ENCODE measurements around the gene ST6GALNAC3.

Gene ST6GALNAC3

GRCh38 chr1:76109404-76109803 lies 34.9 kb downstream of the ST6GALNAC3 start:
- TF ChIP-seq GATA2 (IDR thresholded peaks at IDR 0.05; ENCODE audit: low read depth, low read length), result no peak
- TF ChIP-seq GATA3 (IDR thresholded peaks at IDR 0.05; ENCODE audit: low read depth, low read length), result no peak

- TF ChIP-seq GATA2 (IDR thresholded peaks at IDR 0.05; ENCODE audit: low read depth, low read length) (no peak), GATA3 (IDR thresholded peaks at IDR 0.05; ENCODE audit: low read depth, low read length) (no peak)
Measured at GRCh38 chr1:76109901-76110560, 35.5 kb downstream of the ST6GALNAC3 start.

DNA sequence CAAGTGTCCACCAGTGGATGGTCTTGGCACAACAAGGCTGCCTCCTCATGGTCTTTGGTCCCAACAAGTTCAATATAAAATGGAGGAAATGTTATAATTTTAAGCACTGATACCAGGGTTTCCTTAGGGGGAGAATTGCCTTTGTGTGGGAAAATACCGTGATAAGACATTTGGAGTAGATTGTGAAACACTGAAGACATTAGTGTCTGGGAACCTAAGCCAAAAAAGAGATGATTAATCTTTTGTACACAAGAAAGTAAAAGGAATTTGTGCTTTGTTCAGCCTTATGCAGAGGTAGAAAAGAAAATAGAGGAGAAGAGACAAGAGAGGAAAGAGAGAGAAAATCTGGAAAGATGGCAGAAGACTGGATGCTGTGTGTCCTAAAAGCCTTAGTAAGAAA lies 36.1 kb downstream of the ST6GALNAC3 start:
- TF ChIP-seq GATA2 (IDR thresholded peaks at IDR 0.05; ENCODE audit: low read depth, low read length) (no peak), GATA3 (IDR thresholded peaks at IDR 0.05; ENCODE audit: low read depth, low read length) (no peak)

DNA sequence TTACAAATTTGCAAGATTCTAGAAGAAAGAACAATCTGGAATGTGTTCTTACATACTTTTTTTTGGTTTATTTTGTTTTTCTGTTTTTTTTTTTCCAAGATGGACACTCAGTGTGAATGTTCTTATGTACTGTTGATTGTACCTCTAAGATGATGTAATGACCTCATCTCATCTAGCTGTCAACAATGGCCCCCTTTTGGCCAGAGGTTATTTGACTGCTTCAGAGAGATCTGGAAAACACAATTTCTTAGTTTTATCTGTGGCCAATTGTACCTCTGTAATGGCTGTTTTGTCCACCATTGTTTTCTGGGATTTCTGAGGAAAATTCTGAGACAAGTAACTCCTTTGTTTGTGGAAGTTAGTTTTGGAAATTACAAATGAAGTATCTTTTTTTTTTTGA lies 38.9 kb downstream of the ST6GALNAC3 start:
- TF ChIP-seq GATA3 (IDR thresholded peaks at IDR 0.05; ENCODE audit: low read depth, low read length), result no peak
- no peak for TF ChIP-seq GATA2 (IDR thresholded peaks at IDR 0.05; ENCODE audit: low read depth, low read length)

DNA sequence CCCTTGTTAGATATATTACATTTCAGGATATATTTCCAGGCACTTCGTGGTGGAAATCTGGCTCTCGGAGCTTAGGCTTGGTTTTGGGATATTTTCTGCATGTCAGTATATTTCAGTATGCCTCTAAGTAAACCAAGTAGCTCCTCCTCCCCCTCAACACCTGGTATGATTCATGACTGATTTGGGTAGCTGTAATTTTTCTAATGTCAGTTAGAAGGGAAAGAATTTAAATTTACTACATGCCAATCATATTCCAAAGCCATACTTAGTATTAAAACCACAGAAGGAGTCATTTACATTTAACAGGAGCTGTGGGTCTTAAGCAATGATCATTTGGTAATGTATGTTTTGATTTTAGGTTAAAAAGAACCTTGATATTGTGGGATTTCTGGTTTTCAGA lies 40.6 kb downstream of the ST6GALNAC3 start:
- TF ChIP-seq GATA2 (IDR thresholded peaks at IDR 0.05; ENCODE audit: low read depth, low read length) (no peak), GATA3 (IDR thresholded peaks at IDR 0.05; ENCODE audit: low read depth, low read length) (no peak)

DNA sequence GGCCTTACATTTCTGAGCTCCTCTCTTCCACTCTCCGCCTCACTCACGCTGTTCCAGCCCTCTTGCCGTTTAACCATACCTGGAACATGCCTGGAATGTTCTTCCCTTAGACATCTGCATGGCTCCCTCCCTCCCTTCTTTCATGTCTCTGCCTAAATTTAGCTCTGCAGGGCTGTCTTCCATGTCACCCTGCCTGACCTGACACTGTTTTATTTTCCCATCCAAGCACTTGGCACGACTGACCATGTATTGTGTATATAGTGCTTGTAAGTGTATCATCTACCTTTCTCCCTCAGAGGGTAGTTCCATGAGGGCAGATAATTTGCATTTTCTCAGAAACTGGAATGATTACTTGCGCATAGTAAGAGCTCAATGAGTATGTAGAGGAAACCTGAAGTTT lies 47.3 kb downstream of the ST6GALNAC3 start:
- TF ChIP-seq GATA2 (IDR thresholded peaks at IDR 0.05; ENCODE audit: low read depth, low read length), result no peak
- TF ChIP-seq GATA3 (IDR thresholded peaks at IDR 0.05; ENCODE audit: low read depth, low read length), result no peak

- no peak for TF ChIP-seq GATA2 (IDR thresholded peaks at IDR 0.05; ENCODE audit: low read depth, low read length)
- no peak for TF ChIP-seq GATA3 (IDR thresholded peaks at IDR 0.05; ENCODE audit: low read depth, low read length)
Measured at GRCh38 chr1:76122271-76122670, 47.7 kb downstream of the ST6GALNAC3 start.

GRCh38 chr1:76124196-76124595 lies 49.6 kb downstream of the ST6GALNAC3 start:
- TF ChIP-seq GATA3 (IDR thresholded peaks at IDR 0.05; ENCODE audit: low read depth, low read length) (no peak), GATA2 (IDR thresholded peaks at IDR 0.05; ENCODE audit: low read depth, low read length) (no peak)

DNA sequence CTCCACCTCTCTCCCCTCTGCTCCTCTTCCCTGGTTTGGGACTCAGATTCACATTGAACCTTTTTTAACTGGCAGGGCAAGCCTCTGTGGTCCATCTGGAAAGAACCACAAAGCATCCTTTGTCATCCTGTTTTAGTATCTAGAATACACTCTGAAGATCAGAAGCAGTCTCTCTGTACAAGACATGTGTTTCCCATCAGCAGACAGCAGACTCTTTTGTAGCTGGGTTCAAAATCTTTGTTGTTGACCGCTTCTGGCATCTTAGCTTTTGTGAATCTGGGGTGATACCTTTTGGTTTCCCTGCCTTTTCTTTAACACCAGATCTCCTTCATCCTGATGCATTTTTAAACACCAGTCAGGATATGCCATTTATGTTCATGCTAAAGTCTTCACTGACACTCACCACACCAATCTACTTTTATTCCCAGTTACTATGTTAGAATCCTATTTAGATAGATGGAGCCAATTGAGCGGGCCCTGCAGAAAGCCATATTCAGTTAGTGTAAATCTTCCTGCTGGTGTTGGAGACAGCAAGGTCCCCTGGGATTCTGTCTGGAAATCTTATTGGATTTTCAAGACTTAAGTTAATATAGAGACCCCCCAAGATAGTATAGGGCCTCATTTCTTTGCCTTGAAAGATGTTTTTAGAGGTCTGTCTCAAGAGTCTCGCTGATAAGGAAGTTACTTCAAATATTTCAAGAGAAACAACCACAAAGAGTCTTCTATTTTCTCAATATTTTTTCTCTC lies 51.1 kb downstream of the ST6GALNAC3 start:
- TF ChIP-seq GATA2 (IDR thresholded peaks at IDR 0.05; ENCODE audit: low read depth, low read length) (no peak), GATA3 (IDR thresholded peaks at IDR 0.05; ENCODE audit: low read depth, low read length) (no peak)

- TF ChIP-seq GATA3 (IDR thresholded peaks at IDR 0.05; ENCODE audit: low read depth, low read length) (no peak), GATA2 (IDR thresholded peaks at IDR 0.05; ENCODE audit: low read depth, low read length) (no peak)
Measured at GRCh38 chr1:76128096-76128495, 53.5 kb downstream of the ST6GALNAC3 start.

GRCh38 chr1:76129731-76130130 lies 55.2 kb downstream of the ST6GALNAC3 start:
- no peak for TF ChIP-seq GATA3 (IDR thresholded peaks at IDR 0.05; ENCODE audit: low read depth, low read length)
- no peak for TF ChIP-seq GATA2 (IDR thresholded peaks at IDR 0.05; ENCODE audit: low read depth, low read length)

GRCh38 chr1:76130992-76131391 lies 56.4 kb downstream of the ST6GALNAC3 start:
- TF ChIP-seq GATA3 (IDR thresholded peaks at IDR 0.05; ENCODE audit: low read depth, low read length), result no peak
- TF ChIP-seq GATA2 (IDR thresholded peaks at IDR 0.05; ENCODE audit: low read depth, low read length), result no peak

DNA sequence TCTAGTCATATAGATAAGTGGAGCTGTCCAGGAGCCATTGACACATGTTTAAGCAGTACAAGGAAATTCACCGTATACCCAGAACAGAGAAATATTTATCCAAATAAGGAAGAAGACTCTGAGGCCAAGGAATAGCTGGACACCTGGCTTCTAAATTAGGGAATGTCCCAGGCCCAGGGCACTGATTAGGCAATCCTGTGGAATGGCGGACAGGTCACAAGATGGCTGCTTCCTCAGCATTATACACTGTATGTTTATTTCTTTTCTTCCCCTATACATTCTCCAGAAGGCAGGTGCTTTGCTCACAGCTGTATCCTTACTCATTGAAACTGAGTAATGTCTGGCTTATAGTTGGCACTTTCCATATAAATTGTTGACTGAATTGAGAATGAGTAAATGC lies 59.4 kb downstream of the ST6GALNAC3 start:
- no peak for TF ChIP-seq GATA3 (IDR thresholded peaks at IDR 0.05; ENCODE audit: low read depth, low read length)
- TF ChIP-seq GATA2 (IDR thresholded peaks at IDR 0.05; ENCODE audit: low read depth, low read length), result no peak

- TF ChIP-seq GATA3 (IDR thresholded peaks at IDR 0.05; ENCODE audit: low read depth, low read length), result no peak
- TF ChIP-seq GATA2 (IDR thresholded peaks at IDR 0.05; ENCODE audit: low read depth, low read length), result no peak
Measured at GRCh38 chr1:76135835-76136234, 61.3 kb downstream of the ST6GALNAC3 start.

DNA sequence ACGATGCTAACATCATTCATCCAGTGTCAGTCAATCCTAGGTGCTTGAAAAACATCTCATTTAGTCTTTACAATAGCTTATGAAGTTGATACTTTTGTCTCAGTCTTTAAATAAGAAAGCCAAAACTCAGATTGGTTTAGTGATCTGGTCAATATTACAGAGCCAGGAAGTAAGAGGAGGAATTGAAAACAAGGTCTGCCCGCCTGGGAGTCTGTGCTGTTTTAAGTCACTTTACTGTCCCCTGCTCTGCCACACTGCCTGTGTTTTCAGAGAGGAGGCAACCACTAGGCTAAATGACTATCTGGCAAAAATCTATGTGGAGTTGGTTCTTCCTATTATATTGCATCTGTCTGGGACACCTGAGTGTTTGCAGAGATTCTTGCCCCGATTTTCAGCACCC lies 62.3 kb downstream of the ST6GALNAC3 start:
- TF ChIP-seq GATA3 (IDR thresholded peaks at IDR 0.05; ENCODE audit: low read depth, low read length) (no peak), GATA2 (IDR thresholded peaks at IDR 0.05; ENCODE audit: low read depth, low read length) (no peak)
